CD14-positive monocyte (primary cell): Measurements from ENCODE around the gene SYCP3. TPM values are rescaled to one million over a fixed set of nuclear protein-coding genes. Genes with fewer than 3 reads are reported as not detected.

Experiments used
- DNase-seq, 3 donors: peaks; one replicate each; pipeline ENCODE4 v3.0.0-alpha.2; 2011 to 2022
- H2AFZ ChIP-seq: 2 replicates; pipeline ENCODE4 v1.6.0; 2012; ENCODE audit warnings: mild to moderate bottlenecking, low read depth, low read length, inconsistent platforms; ENCODE audit not compliant: insufficient read depth, poor library complexity, severe bottlenecking
- H3K27ac ChIP-seq, 2 donors: 1 replicate in 1 of 2; 2 replicates in 1 of 2; pipeline ENCODE4 v1.5.1; 2012 to 2013; ENCODE audit warnings: low read length in 2 of 2, control low read depth in 1 of 2, inconsistent platforms in 1 of 2, low read depth in 1 of 2, mild to moderate bottlenecking in 1 of 2
- H3K27me3 ChIP-seq, 2 donors: one replicate each; pipeline versions ENCODE4 v1.6.0 to v1.6.1; 2011 to 2013; ENCODE audit warnings: low read length in 2 of 2; ENCODE audit not compliant: control insufficient read depth in 2 of 2, insufficient read depth in 2 of 2
- H3K36me3 ChIP-seq, 2 donors: replicated peaks in 1 of 2; 1 replicate in 1 of 2; 2 replicates in 1 of 2; pipeline versions ENCODE4 v1.5.1 to v1.6.1; 2012 to 2013; ENCODE audit warnings: low read length in 2 of 2, control low read depth in 1 of 2, inconsistent platforms in 1 of 2, mild to moderate bottlenecking in 1 of 2; ENCODE audit not compliant: insufficient read depth in 2 of 2, control insufficient read depth in 1 of 2
- H3K4me1 ChIP-seq, 2 donors: 1 replicate in 1 of 2; 2 replicates in 1 of 2; pipeline versions ENCODE4 v1.5.1 to v1.6.1; 2012 to 2013; ENCODE audit warnings: low read length in 2 of 2, control low read depth in 1 of 2, inconsistent platforms in 1 of 2, mild to moderate bottlenecking in 1 of 2, moderate library complexity in 1 of 2; ENCODE audit not compliant: insufficient read depth in 2 of 2, control insufficient read depth in 1 of 2
- H3K4me2 ChIP-seq: replicated peaks from 2 replicates; pipeline ENCODE3; 2012; ENCODE audit warnings: low read length, moderate library complexity, mild to moderate bottlenecking; ENCODE audit not compliant: poor library complexity, severe bottlenecking; ENCODE audit errors: extremely low read depth
- H3K4me3 ChIP-seq, 3 experiments: fragments of 200-600 bp in 1 of 3; sonication (generic) in 1 of 3; replicated peaks in 1 of 3; 1 replicate in 2 of 3; 2 replicates in 1 of 3; pipeline ENCODE4 v1.5.1; 2011 to 2013; ENCODE audit warnings: low read length in 3 of 3, mild to moderate bottlenecking in 3 of 3, control low read depth in 2 of 3, low read depth in 2 of 3, inconsistent platforms in 1 of 3, moderate library complexity in 1 of 3
- H3K79me2 ChIP-seq: 2 replicates; pipeline ENCODE4 v1.6.0; 2012; ENCODE audit warnings: mild to moderate bottlenecking, control low read depth, inconsistent platforms, low read length, moderate library complexity; ENCODE audit not compliant: insufficient read depth
- H3K9ac ChIP-seq: 2 replicates; pipeline ENCODE4 v1.6.0; 2017; ENCODE audit warnings: low read length, mild to moderate bottlenecking; ENCODE audit not compliant: insufficient read depth, poor library complexity, severe bottlenecking
- H3K9me3 ChIP-seq, 2 donors: replicated peaks in 1 of 2; 1 replicate in 1 of 2; 2 replicates in 1 of 2; pipeline versions ENCODE4 v1.5.1 to v1.6.1; 2012 to 2013; ENCODE audit warnings: low read length in 2 of 2, control low read depth in 1 of 2; ENCODE audit not compliant: control insufficient read depth in 1 of 2, insufficient read depth in 1 of 2
- H4K20me1 ChIP-seq: 2 replicates; pipeline ENCODE4 v1.6.0; 2012; ENCODE audit warnings: mild to moderate bottlenecking, low read length, control low read depth, moderate library complexity; ENCODE audit not compliant: insufficient read depth
- H3K27ac Mint-ChIP-seq, 7 donors: one replicate each; pipeline ENCODE4 v1.8.0; 2020; ENCODE audit warnings: mild to moderate bottlenecking in 7 of 7, mixed read lengths in 7 of 7, moderate library complexity in 6 of 7, inconsistent platforms in 2 of 7
- H3K27me3 Mint-ChIP-seq, 3 donors: one replicate each; pipeline ENCODE4 v1.8.0; 2021 to 2022; ENCODE audit warnings: low read depth in 3 of 3, mild to moderate bottlenecking in 3 of 3, mixed read lengths in 3 of 3, moderate library complexity in 3 of 3, inconsistent platforms in 1 of 3
- H3K36me3 Mint-ChIP-seq, 2 donors: one replicate each; pipeline ENCODE4 v1.8.0; 2020; ENCODE audit warnings: mixed read lengths in 2 of 2, inconsistent platforms in 1 of 2, mild to moderate bottlenecking in 1 of 2
- H3K4me1 Mint-ChIP-seq: one replicate; pipeline ENCODE4 v1.8.0; 2020; ENCODE audit warnings: mild to moderate bottlenecking, mixed read lengths
- H3K4me3 Mint-ChIP-seq, 2 donors: one replicate each; pipeline ENCODE4 v1.8.0; 2020; ENCODE audit warnings: mild to moderate bottlenecking in 2 of 2, mixed read lengths in 2 of 2, moderate library complexity in 1 of 2
- H3K9me3 Mint-ChIP-seq, 7 donors: one replicate each; pipeline ENCODE4 v1.8.0; 2020 to 2022; ENCODE audit warnings: mixed read lengths in 7 of 7, mild to moderate bottlenecking in 6 of 7, moderate library complexity in 6 of 7, inconsistent platforms in 2 of 7
- CTCF ChIP-seq: fragments of 200-600 bp; IDR thresholded peaks from one replicate; pipeline ENCODE4 v1.8.0; 2022; ENCODE audit warnings: antibody characterized with exemption, mild to moderate bottlenecking
- WGBS: methylation state at CpG from one replicate; pipeline ENCODE4 v1.1.5; 2013; ENCODE audit warnings: missing lambda C conversion rate; ENCODE audit not compliant: insufficient coverage; 5-methylcytosine and 5-hydroxymethylcytosine counted together
- intact Hi-C, 2 donors: fragments of 100-400 bp; cut with micrococcal nuclease; formaldehyde crosslinking; loops; one replicate each; pipeline versions ENCODE4 v1.15.0 to v1.15.1; 2023
- polyA plus RNA-seq, 3 donors: library from polyadenylated mRNA; depleted of rRNA in 1 of 3; unstranded in 2 of 3; stranded (reverse) in 1 of 3; fragments of 300-500 nt in 2 of 3; fragments of >200 nt in 1 of 3; fragmentation: Illumina TruSeq in 2 of 3; gene quantifications; 1 replicate in 2 of 3; 2 replicates in 1 of 3; pipeline ENCODE4 v1.2.3, GENCODE V29; 2012 to 2021

The SYCP3 gene
- polyA plus RNA-seq, 3 donors = 0.15 TPM; not detected in 2

- no peaks in the 10 kb centered on the region for H3K27me3 Mint-ChIP-seq
- 100% methylated on average over 1 of the region's 1 CpG for whole genome bisulfite sequencing
- H3K4me3 Mint-ChIP-seq = no peak overlapping the region
- no peak overlapping the region for H3K27ac ChIP-seq
- H3K9me3 ChIP-seq = no peaks in the 10 kb centered on the region
- H3K4me2 ChIP-seq = no peak overlapping the region
- no peak for TF ChIP-seq CTCF
- peaks cover 36 to 54% of the 10 kb centered on the region in 2 donors for H3K36me3 ChIP-seq
- no peaks in the 10 kb centered on the region for H3K27me3 ChIP-seq
- no peak for DNase-seq
- H3K9ac ChIP-seq = no peak overlapping the region
- no peaks in the 10 kb centered on the region for H3K79me2 ChIP-seq
- no peaks in the 10 kb centered on the region for H4K20me1 ChIP-seq
- no peak overlapping the region for H3K27ac Mint-ChIP-seq
- H3K9me3 Mint-ChIP-seq = peaks cover 0 to 2% (median 0%) of the 10 kb centered on the region in 7 donors
- no peak overlapping the region for H3K4me3 ChIP-seq
- H3K36me3 Mint-ChIP-seq = peaks cover 50 to 69% of the 10 kb centered on the region in 2 donors
- peaks cover 24 to 29% of the 10 kb centered on the region in 2 donors for H3K4me1 ChIP-seq
- intact Hi-C loops = no loop called here
- peaks cover 27% of the 10 kb centered on the region for H3K4me1 Mint-ChIP-seq
- H2AFZ ChIP-seq = no peak overlapping the region
Measured at GRCh38 chr12:101784376-101784775, 45.1 kb upstream of the SYCP3 start.

GRCh38 chr12:101783838-101784237, 44.6 kb upstream of the SYCP3 start:
- Mint-ChIP-seq H3K27ac (no peak overlapping the region), H3K4me3 (no peak overlapping the region), H3K4me1 (peaks cover 31% of the 10 kb centered on the region), H3K36me3 (peaks cover 48 to 68% of the 10 kb centered on the region in 2 donors), H3K9me3 (peaks cover 0 to 2% (median 0%) of the 10 kb centered on the region in 7 donors), H3K27me3 (no peaks in the 10 kb centered on the region)
- DNase-seq = no peak
- WGBS = no CpG with 5 or more reads among the region's 2 CpGs
- Histone ChIP-seq H3K4me1 (peaks cover 26 to 30% of the 10 kb centered on the region in 2 donors), H3K36me3 (peaks cover 30 to 48% of the 10 kb centered on the region in 2 donors), H4K20me1 (no peaks in the 10 kb centered on the region), H2AFZ (no peak overlapping the region), H3K27ac (no peak overlapping the region), H3K9me3 (no peaks in the 10 kb centered on the region), H3K4me3 (no peak overlapping the region), H3K4me2 (no peak overlapping the region), H3K27me3 (no peaks in the 10 kb centered on the region), H3K9ac (no peak overlapping the region), H3K79me2 (peaks cover under 1% of the 10 kb centered on the region)
- TF ChIP-seq CTCF = no peak
- intact Hi-C loops = no loop called here
